Natural killer cell (primary cell): ENCODE results near the gene EBI3. TPM values are rescaled to one million over a fixed set of nuclear protein-coding genes. Genes with fewer than 3 reads are reported as not detected.
"Not testable (repeated sequence)": the region's sequence is repeated elsewhere in the genome, so short reads cannot be mapped to it uniquely, and the experiment has no call there.

ENCODE experiments used
- ATAC-seq, 3 donors: fragments of 150-1000 bp in 2 of 3; fragments of 200-7000 bp in 1 of 3; cut with Tn5 transposase; 1 replicate in 1 of 3; 2 replicates in 2 of 3; pipeline ENCODE4 v1.10.0; 2021; ENCODE audit warnings: mild to moderate bottlenecking in 2 of 3, moderate library complexity in 2 of 3
- DNase-seq, 2 donors: peaks; one replicate each; pipeline versions ENCODE4 v3.0.0 to v3.0.0-alpha.2; 2013 to 2021; ENCODE audit warnings: mixed read lengths in 1 of 2
- H3K27ac ChIP-seq: one replicate; pipeline ENCODE4 v1.5.1; 2013; ENCODE audit warnings: mild to moderate bottlenecking, low read length
- H3K27me3 ChIP-seq: one replicate; pipeline ENCODE4 v1.6.1; 2013; ENCODE audit warnings: low read length; ENCODE audit not compliant: control insufficient read depth, insufficient read depth
- H3K36me3 ChIP-seq: one replicate; pipeline ENCODE4 v1.6.1; 2013; ENCODE audit warnings: low read length; ENCODE audit not compliant: control insufficient read depth, insufficient read depth
- H3K4me1 ChIP-seq: one replicate; pipeline ENCODE4 v1.6.1; 2013; ENCODE audit warnings: low read length; ENCODE audit not compliant: control insufficient read depth, insufficient read depth
- H3K4me3 ChIP-seq: one replicate; pipeline ENCODE4 v1.5.1; 2013; ENCODE audit warnings: low read length
- H3K9me3 ChIP-seq: one replicate; pipeline ENCODE4 v1.6.1; 2013; ENCODE audit warnings: low read length; ENCODE audit not compliant: control insufficient read depth, insufficient read depth
- H3K27ac Mint-ChIP-seq, 2 donors: one replicate each; pipeline ENCODE4 v1.8.0; 2022; ENCODE audit warnings: mild to moderate bottlenecking in 2 of 2, mixed read lengths in 2 of 2, moderate library complexity in 1 of 2
- H3K27me3 Mint-ChIP-seq, 2 donors: one replicate each; pipeline ENCODE4 v1.8.0; 2022; ENCODE audit warnings: low read depth in 2 of 2, mixed read lengths in 2 of 2
- H3K36me3 Mint-ChIP-seq: one replicate; pipeline ENCODE4 v1.8.0; 2022; ENCODE audit warnings: mixed read lengths
- H3K4me1 Mint-ChIP-seq, 2 donors: one replicate each; pipeline ENCODE4 v1.8.0; 2022; ENCODE audit warnings: mixed read lengths in 2 of 2
- H3K4me3 Mint-ChIP-seq: one replicate; pipeline ENCODE4 v1.8.0; 2022; ENCODE audit warnings: mild to moderate bottlenecking, moderate library complexity, mixed read lengths
- H3K9me3 Mint-ChIP-seq, 2 donors: one replicate each; pipeline ENCODE4 v1.8.0; 2022; ENCODE audit warnings: mixed read lengths in 2 of 2
- WGBS: methylation state at CpG from one replicate; pipeline ENCODE4 v1.1.7; 2013; ENCODE audit warnings: missing lambda C conversion rate; ENCODE audit not compliant: insufficient coverage; 5-methylcytosine and 5-hydroxymethylcytosine counted together
- intact Hi-C: fragments of 100-400 bp; cut with micrococcal nuclease; formaldehyde crosslinking; loops from one replicate; pipeline ENCODE4 v1.14.2; 2022
- total RNA-seq, 4 donors: library from RNA; stranded (reverse); fragments of 120-200 nt in 1 of 4; gene quantifications; one replicate each; pipeline versions ENCODE4 v1.2.3 to v1.2.4, GENCODE V29; 2013 to 2022
- TF ChIP-seq, protein P1 (sequence below): fragments of 200-600 bp; IDR thresholded peaks from one replicate; pipeline ENCODE4 v1.8.0; 2022; ENCODE audit warnings: antibody characterized with exemption

Gene EBI3
- total RNA-seq, 3 donors from 2014 or later (not counting 1 experiment from before 2014, with no cell fraction given) = not detected

DNA sequence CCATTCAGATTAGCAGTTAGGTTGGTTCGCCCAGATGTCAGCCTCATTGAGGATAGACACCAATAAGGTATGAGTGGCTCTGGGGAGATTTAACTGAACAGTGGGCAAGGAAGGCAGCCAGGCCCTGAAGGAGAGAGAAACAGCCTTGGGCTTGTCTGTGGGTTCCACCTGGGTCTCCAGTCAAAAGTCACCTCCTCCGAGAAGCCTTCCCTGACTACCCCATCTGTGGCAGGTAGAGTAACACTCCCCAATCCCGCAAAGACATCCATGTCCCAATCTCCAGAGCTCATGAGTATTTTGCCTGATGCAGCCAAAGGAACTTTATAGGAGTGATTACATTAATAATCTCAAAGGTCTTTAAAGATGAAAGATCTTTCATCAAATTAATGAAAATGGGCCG is 9.5 kb downstream of the EBI3 start:
- H3K27me3 Mint-ChIP-seq = peaks cover 0 to 2% of the 10 kb centered on the region in 2 donors
- ATAC-seq = no peak

DNA sequence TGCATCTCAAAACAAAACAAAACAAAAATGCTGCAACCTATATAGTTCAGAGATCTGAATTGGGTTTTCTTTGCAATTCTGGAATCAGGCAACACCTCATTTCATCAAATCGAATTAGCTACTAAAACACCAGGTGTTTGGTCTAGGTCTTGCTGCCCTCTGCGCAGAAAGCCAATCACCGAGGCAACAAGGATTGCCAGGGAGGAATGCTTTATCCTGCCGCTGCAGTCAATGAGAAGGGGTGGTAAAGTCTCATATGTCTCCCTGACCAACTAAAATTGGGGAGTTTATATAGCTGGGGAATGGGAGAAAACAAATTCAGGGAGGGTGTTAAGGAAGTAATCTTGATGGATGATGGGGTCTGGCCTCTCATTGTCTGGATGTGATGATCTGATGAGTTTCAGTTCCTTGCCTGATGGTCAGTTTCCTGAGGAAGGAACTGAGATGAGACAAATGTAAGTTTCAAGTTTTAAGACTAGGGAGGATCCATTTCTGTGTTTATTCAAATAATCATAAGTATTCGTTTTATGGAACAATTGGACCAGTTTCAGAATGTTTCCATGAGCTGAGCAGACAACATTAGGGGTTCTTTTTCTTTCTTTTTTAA is 12.6 kb downstream of the EBI3 start:
- TF ChIP-seq, protein P1, sequence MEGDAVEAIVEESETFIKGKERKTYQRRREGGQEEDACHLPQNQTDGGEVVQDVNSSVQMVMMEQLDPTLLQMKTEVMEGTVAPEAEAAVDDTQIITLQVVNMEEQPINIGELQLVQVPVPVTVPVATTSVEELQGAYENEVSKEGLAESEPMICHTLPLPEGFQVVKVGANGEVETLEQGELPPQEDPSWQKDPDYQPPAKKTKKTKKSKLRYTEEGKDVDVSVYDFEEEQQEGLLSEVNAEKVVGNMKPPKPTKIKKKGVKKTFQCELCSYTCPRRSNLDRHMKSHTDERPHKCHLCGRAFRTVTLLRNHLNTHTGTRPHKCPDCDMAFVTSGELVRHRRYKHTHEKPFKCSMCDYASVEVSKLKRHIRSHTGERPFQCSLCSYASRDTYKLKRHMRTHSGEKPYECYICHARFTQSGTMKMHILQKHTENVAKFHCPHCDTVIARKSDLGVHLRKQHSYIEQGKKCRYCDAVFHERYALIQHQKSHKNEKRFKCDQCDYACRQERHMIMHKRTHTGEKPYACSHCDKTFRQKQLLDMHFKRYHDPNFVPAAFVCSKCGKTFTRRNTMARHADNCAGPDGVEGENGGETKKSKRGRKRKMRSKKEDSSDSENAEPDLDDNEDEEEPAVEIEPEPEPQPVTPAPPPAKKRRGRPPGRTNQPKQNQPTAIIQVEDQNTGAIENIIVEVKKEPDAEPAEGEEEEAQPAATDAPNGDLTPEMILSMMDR = no peak
- Mint-ChIP-seq H3K27ac (no peak overlapping the region), H3K27me3 (peaks cover 0 to 2% of the 10 kb centered on the region in 2 donors), H3K9me3 (peaks cover 0 to 2% of the 10 kb centered on the region in 2 donors), H3K36me3 (no peaks in the 10 kb centered on the region), H3K4me3 (no peak overlapping the region), H3K4me1 (peaks cover 0 to 6% of the 10 kb centered on the region in 2 donors)
- WGBS = 77% methylated on average over 5 of the region's 5 CpGs
- no peak overlapping the region for H3K4me3 ChIP-seq
- peaks cover 7% of the 10 kb centered on the region for H3K4me1 ChIP-seq
- no peaks in the 10 kb centered on the region for H3K36me3 ChIP-seq
- no peak for DNase-seq
- no peak for ATAC-seq
- H3K27ac ChIP-seq = no peak overlapping the region
- intact Hi-C loops = no loop called here
- H3K27me3 ChIP-seq = no peaks in the 10 kb centered on the region
- peaks cover 4% of the 10 kb centered on the region for H3K9me3 ChIP-seq

More for the DNA sequence above, 9.5 kb downstream of the EBI3 start:
- no peak for DNase-seq
- no peak overlapping the region for H3K27ac ChIP-seq
- H3K9me3 ChIP-seq = peaks cover 4% of the 10 kb centered on the region
- 83% methylated on average over 3 of the region's 4 CpGs for WGBS
- TF ChIP-seq, protein P1 = no peak
- H3K4me3 ChIP-seq = no peak overlapping the region
- intact Hi-C loops = no loop called here
- Mint-ChIP-seq H3K9me3 (peaks cover 0 to 2% of the 10 kb centered on the region in 2 donors), H3K36me3 (no peaks in the 10 kb centered on the region), H3K4me3 (no peak overlapping the region), H3K27ac (no peak overlapping the region), H3K4me1 (no peaks in the 10 kb centered on the region)
- no peaks in the 10 kb centered on the region for H3K4me1 ChIP-seq
- H3K27me3 ChIP-seq = no peaks in the 10 kb centered on the region
- H3K36me3 ChIP-seq = no peaks in the 10 kb centered on the region

DNA sequence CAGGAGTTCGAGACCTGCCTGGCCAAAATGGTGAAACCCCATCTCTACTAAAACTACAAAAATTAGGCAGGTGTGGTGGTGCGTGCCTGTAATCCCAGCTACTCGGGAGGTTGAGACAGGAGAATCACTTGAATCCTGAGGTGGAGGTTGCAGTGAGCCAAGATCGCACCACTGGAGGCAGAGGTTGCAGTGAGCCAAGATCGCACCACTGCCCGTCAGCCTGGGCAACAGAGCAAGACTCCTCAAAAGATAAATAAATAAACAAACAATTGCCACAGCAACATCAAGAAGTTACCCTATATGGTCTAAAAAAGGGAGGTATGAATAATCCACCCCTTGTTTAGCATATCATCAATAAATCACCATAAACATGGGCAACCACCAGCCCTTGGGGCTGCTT is 16.6 kb downstream of the EBI3 start:
- peak overlapping the region; percentile 98 for H3K27ac ChIP-seq
- not testable (repeated sequence) for H3K27me3 ChIP-seq, H3K36me3 Mint-ChIP-seq, H3K9me3 ChIP-seq, H3K27me3 Mint-ChIP-seq, DNase-seq, ATAC-seq, H3K4me3 ChIP-seq, H3K9me3 Mint-ChIP-seq, H3K4me3 Mint-ChIP-seq
- intact Hi-C loops = loop anchor here (5.0 kb wide), 2 partner anchors 96 to 211 kb away; partner anchors contain the start of genes MPND and UBXN6
- H3K36me3 ChIP-seq = peaks cover 21% of the 10 kb centered on the region
- Mint-ChIP-seq H3K27ac (peak overlapping the region; percentile 96 to 100), H3K4me1 (peaks cover 6 to 31% of the 10 kb centered on the region in 2 donors)
- WGBS = over 99% methylated on average over 6 of the region's 6 CpGs
- H3K4me1 ChIP-seq = peaks cover 16% of the 10 kb centered on the region

DNA sequence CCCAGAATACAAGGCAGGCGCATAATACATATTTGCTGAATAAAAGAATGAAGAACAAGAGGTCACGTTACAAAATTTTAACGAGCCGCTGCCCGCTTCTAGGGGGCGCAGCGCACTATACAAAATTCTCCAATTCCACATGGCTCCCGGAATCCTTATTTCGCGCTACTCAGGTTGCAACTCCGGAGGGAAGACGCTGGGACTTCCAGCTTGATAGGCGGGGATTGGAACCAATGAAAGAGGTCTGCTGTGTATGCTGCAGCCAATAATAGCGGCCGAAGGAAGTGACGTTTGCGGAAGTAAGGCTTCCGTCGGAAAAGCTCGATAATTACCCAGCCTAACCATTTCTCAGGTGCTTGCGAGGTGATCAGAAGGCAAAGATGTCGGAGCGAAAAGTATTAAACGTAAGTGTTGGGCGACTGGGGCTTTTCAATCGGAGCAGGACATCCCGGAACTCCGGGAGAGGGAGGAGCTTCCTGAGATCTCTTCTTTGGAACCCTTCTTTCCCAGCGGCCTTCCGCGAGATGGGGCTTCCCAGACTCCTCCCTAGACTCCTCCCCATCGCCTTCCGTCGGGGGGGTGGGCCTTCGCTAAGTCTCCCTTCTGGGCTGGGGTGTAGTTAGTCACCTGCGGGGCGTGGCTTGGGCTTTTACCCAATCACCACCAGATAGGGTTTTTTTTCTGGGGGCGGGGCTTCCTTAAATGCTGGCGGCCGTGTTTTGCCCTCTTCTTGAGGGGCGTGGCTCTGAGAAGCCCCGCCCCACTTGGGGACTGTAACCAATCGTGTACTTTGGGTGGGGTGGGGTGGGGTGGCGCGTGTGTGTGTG is 17.7 kb downstream of the EBI3 start, which contains the start of gene YJU2:
TSS of gene YJU2 (plus strand) at position 314 of the 827 bp plus-strand sequence. CDS start at position 381, 67 bp downstream.
- peak within 1 kb of the TSS; percentile 88 for H3K4me3 Mint-ChIP-seq
- H3K4me1 Mint-ChIP-seq = peaks cover 6 to 31% of the 10 kb centered on the region in 2 donors
- Histone ChIP-seq H3K27ac (peak within 1 kb of the TSS; percentile 98), H3K9me3 (no peaks in the 10 kb centered on the region), H3K36me3 (peaks cover 32% of the 10 kb centered on the region), H3K27me3 (no peaks in the 10 kb centered on the region), H3K4me3 (peak within 1 kb of the TSS; percentile 87), H3K4me1 (peaks cover 16% of the 10 kb centered on the region)
- 0% methylated on average over 35 of the region's 45 CpGs for WGBS
- H3K36me3 Mint-ChIP-seq = no peaks in the 10 kb centered on the region
- H3K27me3 Mint-ChIP-seq = peaks cover 0 to 2% of the 10 kb centered on the region in 2 donors
- TF ChIP-seq, protein P1 = peak; percentile 43
- intact Hi-C loops = loop anchor here (1.0 to 5.0 kb wide), 5 partner anchors 81 to 224 kb away; partner anchors contain the start of genes MPND, SH3GL1 and UBXN6
- peak; percentile 93 to 98 (median 94) for ATAC-seq
- peaks cover 0 to 2% of the 10 kb centered on the region in 2 donors for H3K9me3 Mint-ChIP-seq
- DNase-seq = peak; percentile 96 to 100
- H3K27ac Mint-ChIP-seq = peak within 1 kb of the TSS; percentile 96 to 100
